Effector CD8-positive, alpha-beta T cell (primary cell): ENCODE results near the gene OR5D18.
"Not testable (repeated sequence)": the region's sequence is repeated elsewhere in the genome, so short reads cannot be mapped to it uniquely, and the experiment has no call there.

Experiments
- DNase-seq: peaks from one replicate; lab custom pipeline; 2025; lab: John Stamatoyannopoulos, UW
- total RNA-seq, 4 experiments: gene quantifications; one replicate each; lab custom pipeline; 2026; lab: John Stamatoyannopoulos, UW

OR5D18 gene
- total RNA-seq, result 0 reads per million in 4 experiments

- DNase-seq, result no peak
Measured at GRCh38 chr11:55819330-55819729, at the start of gene OR5D18. OR5D18 (plus strand) TSS chr11:55819630; CDS start chr11:55819630, 0 bp downstream.

GRCh38 chr11:55773138-55773537, 46.3 kb upstream of the OR5D18 start, which contains the start of gene OR5D13:
OR5D13 (plus strand) TSS chr11:55773438; CDS start chr11:55773438, 0 bp downstream.
- no peak for DNase-seq

- DNase-seq, result no peak
Measured at GRCh38 chr11:55791606-55792005, 27.8 kb upstream of the OR5D18 start.

- no peak for DNase-seq
Measured at GRCh38 chr11:55793321-55793720, 26.1 kb upstream of the OR5D18 start.

- DNase-seq, result no peak
Measured at GRCh38 chr11:55795256-55795655, 24.2 kb upstream of the OR5D18 start, which contains the start of gene OR5D14. OR5D14 (plus strand) TSS chr11:55795556; CDS start chr11:55795556, 0 bp downstream.

GRCh38 chr11:55806248-55806647, 13.2 kb upstream of the OR5D18 start:
- no peak for DNase-seq

GRCh38 chr11:55811067-55811466, 8.4 kb upstream of the OR5D18 start, which contains the start of gene OR5L1:
OR5L1 (plus strand) TSS chr11:55811367; CDS start chr11:55811467, 100 bp downstream.
- no peak for DNase-seq

- DNase-seq, result no peak
Measured at GRCh38 chr11:55826919-55827318, 7.5 kb downstream of the OR5D18 start, which contains the start of gene OR5L2. OR5L2 (plus strand) TSS chr11:55827219; CDS start chr11:55827219, 0 bp downstream.

GRCh38 chr11:55838452-55838851, 19.0 kb downstream of the OR5D18 start, which contains the start of gene OR5D16:
OR5D16 (plus strand) TSS chr11:55838752; CDS start chr11:55838752, 0 bp downstream.
- no peak for DNase-seq

GRCh38 chr11:55847453-55847852, 28.0 kb downstream of the OR5D18 start:
- no peak for DNase-seq

GRCh38 chr11:55849037-55849436, 29.6 kb downstream of the OR5D18 start:
- DNase-seq, result no peak

- DNase-seq, result no peak
Measured at GRCh38 chr11:55852141-55852540, 32.7 kb downstream of the OR5D18 start.

- DNase-seq, result no peak
Measured at GRCh38 chr11:55854704-55855103, 35.3 kb downstream of the OR5D18 start.

GRCh38 chr11:55867354-55867753, 47.9 kb downstream of the OR5D18 start:
- not testable (repeated sequence) for DNase-seq
